Endothelial cell (in vitro differentiated cells): Measurements from ENCODE around the gene EPHA4. TPM values are rescaled to one million over a fixed set of nuclear protein-coding genes. Genes with fewer than 3 reads are reported as not detected.

Experiments used
- DNase-seq: peaks from one replicate; pipeline ENCODE4 v3.0.0; 2021; ENCODE audit warnings: low spot score
- H3K27ac Mint-ChIP-seq: one replicate; pipeline ENCODE4 v1.8.0; 2021; ENCODE audit warnings: mixed read lengths, inconsistent platforms; ENCODE audit not compliant: unreplicated experiment
- H3K27me3 Mint-ChIP-seq: one replicate; pipeline ENCODE4 v1.8.0; 2021; ENCODE audit warnings: mild to moderate bottlenecking, moderate library complexity, mixed read lengths, inconsistent platforms; ENCODE audit not compliant: unreplicated experiment
- H3K36me3 Mint-ChIP-seq: one replicate; pipeline ENCODE4 v1.8.0; 2021; ENCODE audit warnings: mild to moderate bottlenecking, low read depth, mixed read lengths, inconsistent platforms; ENCODE audit not compliant: unreplicated experiment
- H3K4me1 Mint-ChIP-seq: one replicate; pipeline ENCODE4 v1.8.0; 2021; ENCODE audit warnings: mild to moderate bottlenecking, mixed read lengths, inconsistent platforms; ENCODE audit not compliant: unreplicated experiment
- H3K4me3 Mint-ChIP-seq: one replicate; pipeline ENCODE4 v1.8.0; 2021; ENCODE audit warnings: mild to moderate bottlenecking, mixed read lengths, inconsistent platforms; ENCODE audit not compliant: unreplicated experiment
- H3K9me3 Mint-ChIP-seq: one replicate; pipeline ENCODE4 v1.8.0; 2021; ENCODE audit warnings: mixed read lengths, inconsistent platforms; ENCODE audit not compliant: unreplicated experiment
- total RNA-seq: library from RNA; stranded (reverse); fragmentation: NEBNext Ultra II Directional; extraction: Animal tissue kit (Norgen Biotek cat#: 25700); gene quantifications from one replicate; pipeline ENCODE4 v1.2.1, GENCODE V29; 2021; ENCODE audit not compliant: unreplicated experiment
- TF ChIP-seq, protein P1 (sequence below): fragments of 200-600 bp; sonication (generic); IDR thresholded peaks from one replicate; pipeline ENCODE4 v1.5.0; 2021; ENCODE audit warnings: antibody characterized with exemption; ENCODE audit not compliant: unreplicated experiment

EPHA4 gene
- total RNA-seq, 1 donor from 2014 or later: 62.0 TPM

- DNase-seq: no peak
- no peak overlapping the region for H3K4me3 Mint-ChIP-seq
- peaks cover 17% of the 10 kb centered on the region for H3K4me1 Mint-ChIP-seq
- peaks cover 4% of the 10 kb centered on the region for H3K36me3 Mint-ChIP-seq
- TF ChIP-seq, protein P1, sequence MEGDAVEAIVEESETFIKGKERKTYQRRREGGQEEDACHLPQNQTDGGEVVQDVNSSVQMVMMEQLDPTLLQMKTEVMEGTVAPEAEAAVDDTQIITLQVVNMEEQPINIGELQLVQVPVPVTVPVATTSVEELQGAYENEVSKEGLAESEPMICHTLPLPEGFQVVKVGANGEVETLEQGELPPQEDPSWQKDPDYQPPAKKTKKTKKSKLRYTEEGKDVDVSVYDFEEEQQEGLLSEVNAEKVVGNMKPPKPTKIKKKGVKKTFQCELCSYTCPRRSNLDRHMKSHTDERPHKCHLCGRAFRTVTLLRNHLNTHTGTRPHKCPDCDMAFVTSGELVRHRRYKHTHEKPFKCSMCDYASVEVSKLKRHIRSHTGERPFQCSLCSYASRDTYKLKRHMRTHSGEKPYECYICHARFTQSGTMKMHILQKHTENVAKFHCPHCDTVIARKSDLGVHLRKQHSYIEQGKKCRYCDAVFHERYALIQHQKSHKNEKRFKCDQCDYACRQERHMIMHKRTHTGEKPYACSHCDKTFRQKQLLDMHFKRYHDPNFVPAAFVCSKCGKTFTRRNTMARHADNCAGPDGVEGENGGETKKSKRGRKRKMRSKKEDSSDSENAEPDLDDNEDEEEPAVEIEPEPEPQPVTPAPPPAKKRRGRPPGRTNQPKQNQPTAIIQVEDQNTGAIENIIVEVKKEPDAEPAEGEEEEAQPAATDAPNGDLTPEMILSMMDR: no peak
- H3K27ac Mint-ChIP-seq: no peak overlapping the region
- H3K9me3 Mint-ChIP-seq: no peaks in the 10 kb centered on the region
- no peaks in the 10 kb centered on the region for H3K27me3 Mint-ChIP-seq
These were observed 20.2 kb downstream of the EPHA4 start for GRCh38 chr2:221551864-221552263.

DNA sequence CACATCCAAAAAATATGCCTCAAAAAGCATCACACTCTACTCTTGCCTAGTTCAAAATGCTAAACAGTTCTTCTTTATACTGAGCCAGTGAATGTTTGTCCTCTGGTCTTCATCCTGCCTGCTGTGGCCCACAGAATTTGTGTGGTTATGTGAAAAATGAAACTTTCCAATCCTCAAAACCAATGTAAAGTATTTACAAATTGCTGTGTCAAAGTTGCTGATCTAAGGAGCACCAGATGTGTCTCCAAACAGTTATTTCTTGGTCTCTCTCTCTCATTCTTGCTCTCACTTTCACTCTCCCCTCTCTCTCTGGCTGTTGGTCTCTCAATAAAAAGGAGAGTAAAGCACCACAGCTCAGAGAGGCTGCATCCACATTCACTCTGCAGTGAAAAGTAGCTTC lies 23.0 kb downstream of the EPHA4 start:
- Mint-ChIP-seq H3K27ac (no peak overlapping the region), H3K36me3 (peaks cover 4% of the 10 kb centered on the region), H3K9me3 (no peaks in the 10 kb centered on the region), H3K27me3 (peaks cover 2% of the 10 kb centered on the region), H3K4me1 (peaks cover 5% of the 10 kb centered on the region), H3K4me3 (no peak overlapping the region)
- no peak for DNase-seq
- TF ChIP-seq, protein P1: no peak

- no peak overlapping the region for H3K4me3 Mint-ChIP-seq
- TF ChIP-seq, protein P1: no peak
- peaks cover 2% of the 10 kb centered on the region for H3K27me3 Mint-ChIP-seq
- H3K4me1 Mint-ChIP-seq: no peaks in the 10 kb centered on the region
- H3K27ac Mint-ChIP-seq: no peak overlapping the region
- no peak for DNase-seq
- no peaks in the 10 kb centered on the region for H3K9me3 Mint-ChIP-seq
- peaks cover 4% of the 10 kb centered on the region for H3K36me3 Mint-ChIP-seq
These were observed 25.4 kb downstream of the EPHA4 start for GRCh38 chr2:221546505-221547225.

DNA sequence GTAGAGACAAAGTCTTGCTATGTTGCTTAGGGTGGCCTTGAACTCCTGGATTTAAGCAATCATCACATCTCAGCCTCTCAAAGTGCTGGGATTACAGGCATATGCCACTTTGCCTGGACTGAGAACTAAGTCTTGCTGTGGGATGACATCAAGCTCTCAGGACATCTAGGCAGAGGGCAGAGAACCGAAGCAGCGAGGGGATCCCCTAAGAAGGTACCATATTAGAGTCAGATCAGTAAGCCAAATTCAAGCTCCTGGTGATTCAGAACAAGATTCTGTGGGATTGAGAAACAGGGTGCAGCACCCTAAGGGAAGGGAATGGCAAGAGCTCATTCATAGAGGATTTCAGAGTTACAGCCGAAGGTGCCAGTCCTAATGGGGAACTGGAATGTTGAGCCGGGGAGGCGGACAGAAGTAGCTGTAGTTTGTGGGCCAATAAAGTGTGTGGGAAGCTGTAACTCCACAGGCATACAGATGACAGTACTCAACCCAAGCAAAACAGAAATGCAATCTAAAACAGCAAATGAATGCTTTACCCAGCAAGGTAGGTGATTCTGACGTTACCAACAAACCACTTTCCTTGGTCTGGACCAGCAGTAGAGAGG lies 30.9 kb downstream of the EPHA4 start:
- TF ChIP-seq, protein P1: no peak
- H3K36me3 Mint-ChIP-seq: peaks cover 5% of the 10 kb centered on the region
- H3K27ac Mint-ChIP-seq: no peak overlapping the region
- H3K9me3 Mint-ChIP-seq: no peaks in the 10 kb centered on the region
- no peak for DNase-seq
- H3K4me3 Mint-ChIP-seq: no peak overlapping the region
- no peaks in the 10 kb centered on the region for H3K4me1 Mint-ChIP-seq
- H3K27me3 Mint-ChIP-seq: peaks cover 2% of the 10 kb centered on the region

GRCh38 chr2:221539246-221539645 lies 32.9 kb downstream of the EPHA4 start:
- Mint-ChIP-seq H3K4me3 (no peak overlapping the region), H3K27me3 (no peaks in the 10 kb centered on the region), H3K27ac (no peak overlapping the region), H3K9me3 (no peaks in the 10 kb centered on the region), H3K36me3 (peaks cover 5% of the 10 kb centered on the region), H3K4me1 (no peaks in the 10 kb centered on the region)
- DNase-seq: no peak
- TF ChIP-seq, protein P1: no peak
